ENCODE measurements around the gene PDYN. TPM values are rescaled to one million over a fixed set of nuclear protein-coding genes. Genes with fewer than 3 reads are reported as not detected.

The PDYN gene
- total RNA-seq, 1 donor from 2014 or later, result 0.19 TPM

DNA sequence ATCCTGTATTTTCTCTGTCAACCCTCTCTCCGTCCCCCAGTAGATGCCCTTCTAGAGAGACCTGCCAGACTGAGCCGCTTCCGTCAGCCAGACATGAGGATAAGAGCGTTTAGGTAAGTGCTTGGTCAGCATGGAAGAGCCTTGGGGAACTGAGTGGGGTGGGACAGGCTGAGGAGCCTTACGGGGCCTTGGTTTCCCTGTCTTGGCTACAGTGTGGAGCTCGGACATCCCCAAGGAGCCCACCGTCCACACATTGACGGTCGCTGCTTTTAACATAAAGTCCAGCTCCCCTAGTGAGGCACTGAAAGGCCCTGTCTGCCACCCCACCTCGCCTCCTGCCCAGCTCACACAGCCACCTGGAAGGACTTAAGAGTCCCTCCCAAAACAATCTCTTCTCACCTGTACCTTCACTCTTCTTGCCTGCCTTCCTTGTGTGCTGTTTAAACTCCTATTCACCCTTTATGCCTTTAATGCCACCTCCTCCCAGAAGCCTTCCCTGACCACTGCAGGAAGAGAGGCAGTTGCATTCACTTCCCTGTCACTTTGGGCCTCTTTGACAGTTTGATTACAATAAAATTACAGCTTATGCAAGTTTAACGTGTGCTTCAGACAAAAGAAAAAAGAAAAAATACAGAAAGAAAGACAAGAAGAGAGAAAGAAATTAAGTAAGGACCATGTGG lies 42.3 kb downstream of the PDYN start:
- Mint-ChIP-seq H3K4me1 (ENCODE audit: unreplicated experiment) (peaks cover 40% of the 10 kb centered on the region), H3K4me3 (no peak overlapping the region), H3K27ac (no peak overlapping the region)

GRCh38 chr20:1950836-1951235 lies 43.0 kb downstream of the PDYN start:
- Mint-ChIP-seq H3K27ac (no peak overlapping the region), H3K36me3 (no peaks in the 10 kb centered on the region), H3K9me3 (no peaks in the 10 kb centered on the region), H3K4me1 (ENCODE audit: unreplicated experiment) (peaks cover 40% of the 10 kb centered on the region), H3K4me3 (no peak overlapping the region), H3K27me3 (peaks cover 64% of the 10 kb centered on the region)
- DNase-seq (ENCODE audit: extremely low spot score, unreplicated experiment), result no peak
- TF ChIP-seq, protein P1, sequence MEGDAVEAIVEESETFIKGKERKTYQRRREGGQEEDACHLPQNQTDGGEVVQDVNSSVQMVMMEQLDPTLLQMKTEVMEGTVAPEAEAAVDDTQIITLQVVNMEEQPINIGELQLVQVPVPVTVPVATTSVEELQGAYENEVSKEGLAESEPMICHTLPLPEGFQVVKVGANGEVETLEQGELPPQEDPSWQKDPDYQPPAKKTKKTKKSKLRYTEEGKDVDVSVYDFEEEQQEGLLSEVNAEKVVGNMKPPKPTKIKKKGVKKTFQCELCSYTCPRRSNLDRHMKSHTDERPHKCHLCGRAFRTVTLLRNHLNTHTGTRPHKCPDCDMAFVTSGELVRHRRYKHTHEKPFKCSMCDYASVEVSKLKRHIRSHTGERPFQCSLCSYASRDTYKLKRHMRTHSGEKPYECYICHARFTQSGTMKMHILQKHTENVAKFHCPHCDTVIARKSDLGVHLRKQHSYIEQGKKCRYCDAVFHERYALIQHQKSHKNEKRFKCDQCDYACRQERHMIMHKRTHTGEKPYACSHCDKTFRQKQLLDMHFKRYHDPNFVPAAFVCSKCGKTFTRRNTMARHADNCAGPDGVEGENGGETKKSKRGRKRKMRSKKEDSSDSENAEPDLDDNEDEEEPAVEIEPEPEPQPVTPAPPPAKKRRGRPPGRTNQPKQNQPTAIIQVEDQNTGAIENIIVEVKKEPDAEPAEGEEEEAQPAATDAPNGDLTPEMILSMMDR (conservative IDR thresholded peaks at IDR 0.05), result no peak

More for the DNA sequence above, 42.3 kb downstream of the PDYN start:
- no peak for DNase-seq (ENCODE audit: extremely low spot score, unreplicated experiment)
- no peaks in the 10 kb centered on the region for H3K36me3 Mint-ChIP-seq
- no peaks in the 10 kb centered on the region for H3K9me3 Mint-ChIP-seq
- TF ChIP-seq, protein P1 (conservative IDR thresholded peaks at IDR 0.05), result no peak
- peaks cover 58% of the 10 kb centered on the region for H3K27me3 Mint-ChIP-seq

GRCh38 chr20:1949347-1950100 lies 44.3 kb downstream of the PDYN start:
- DNase-seq (ENCODE audit: extremely low spot score, unreplicated experiment), result no peak
- peaks cover 68% of the 10 kb centered on the region for H3K27me3 Mint-ChIP-seq
- H3K4me1 Mint-ChIP-seq (ENCODE audit: unreplicated experiment), result peaks cover 36% of the 10 kb centered on the region
- H3K4me3 Mint-ChIP-seq, result no peak overlapping the region
- H3K9me3 Mint-ChIP-seq, result no peaks in the 10 kb centered on the region
- no peaks in the 10 kb centered on the region for H3K36me3 Mint-ChIP-seq
- H3K27ac Mint-ChIP-seq, result no peak overlapping the region
- TF ChIP-seq, protein P1 (conservative IDR thresholded peaks at IDR 0.05), result peak; percentile 17

DNA sequence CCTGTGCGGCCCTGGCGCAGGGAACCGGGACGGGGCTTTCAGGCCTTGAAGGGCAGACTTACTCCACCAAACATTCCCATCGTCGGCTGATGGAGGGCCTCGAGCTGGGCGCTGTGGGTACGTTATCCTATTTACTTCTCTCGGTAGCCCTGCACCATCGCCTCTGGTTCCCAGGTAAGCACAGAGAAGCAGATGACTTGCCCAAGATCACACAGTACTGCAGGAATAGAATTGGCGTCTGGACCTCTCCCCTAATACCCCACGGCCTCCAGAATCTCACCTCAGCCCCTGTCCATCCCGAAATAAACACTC lies 46.4 kb downstream of the PDYN start:
- DNase-seq (ENCODE audit: extremely low spot score, unreplicated experiment), result no peak
- Mint-ChIP-seq H3K27me3 (peaks cover 79% of the 10 kb centered on the region), H3K4me3 (peak overlapping the region; percentile 41), H3K36me3 (no peaks in the 10 kb centered on the region), H3K27ac (no peak overlapping the region), H3K4me1 (ENCODE audit: unreplicated experiment) (peaks cover 39% of the 10 kb centered on the region), H3K9me3 (no peaks in the 10 kb centered on the region)
- TF ChIP-seq, protein P1 (conservative IDR thresholded peaks at IDR 0.05), result no peak

DNA sequence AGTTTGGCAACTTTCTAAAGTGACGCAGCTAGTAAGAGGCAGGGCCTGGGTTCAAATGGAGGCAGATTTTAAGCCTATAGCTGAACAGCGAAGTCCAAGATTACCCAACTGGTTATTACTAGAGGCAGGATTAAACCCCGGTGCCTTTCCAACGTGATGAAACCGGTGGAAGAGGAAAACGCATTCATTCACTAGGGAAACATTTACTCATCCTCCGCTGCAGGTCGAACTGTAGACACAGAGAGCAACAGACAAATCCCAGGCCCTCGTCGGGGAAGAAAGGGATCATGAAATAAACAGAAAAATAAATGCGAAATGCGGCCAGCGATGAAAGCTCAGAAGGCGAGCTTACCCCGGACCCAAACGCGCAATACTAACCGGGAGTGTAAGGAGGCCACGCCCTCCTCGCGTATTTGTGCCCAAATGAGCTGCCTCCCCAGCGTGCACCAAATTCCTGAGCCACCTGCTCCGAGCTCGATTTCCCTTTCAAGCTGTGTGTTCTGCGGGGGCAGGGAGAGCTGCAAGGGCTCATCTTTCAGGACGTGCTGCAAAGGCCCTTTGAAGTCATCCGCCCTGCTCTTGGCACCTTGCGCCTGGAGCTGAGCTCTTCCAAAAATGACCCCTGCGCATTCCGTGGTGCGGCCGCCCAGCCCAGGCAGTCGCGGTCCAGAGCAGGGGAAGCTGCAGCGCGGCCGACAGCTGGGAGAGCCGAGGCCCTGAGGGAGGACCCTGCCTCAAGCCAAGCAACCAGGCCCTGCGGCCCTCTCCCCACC lies 46.9 kb downstream of the PDYN start:
- peaks cover 76% of the 10 kb centered on the region for H3K27me3 Mint-ChIP-seq
- H3K4me3 Mint-ChIP-seq, result peak overlapping the region; percentile 75
- H3K4me1 Mint-ChIP-seq (ENCODE audit: unreplicated experiment), result peaks cover 39% of the 10 kb centered on the region
- no peaks in the 10 kb centered on the region for H3K36me3 Mint-ChIP-seq
- no peak for DNase-seq (ENCODE audit: extremely low spot score, unreplicated experiment)
- peak overlapping the region; percentile 30 for H3K27ac Mint-ChIP-seq
- TF ChIP-seq, protein P1 (conservative IDR thresholded peaks at IDR 0.05), result no peak
- H3K9me3 Mint-ChIP-seq, result no peaks in the 10 kb centered on the region
